ENCODE data around the gene CHST11. TPM values are rescaled to one million over a fixed set of nuclear protein-coding genes. Genes with fewer than 3 reads are reported as not detected.

CHST11 gene
- total and polyA plus RNA-seq, 10 of the 15 experiments (the other 5 are each of a cell fraction or from before 2014, with no cell fraction given) = 1.9 to 38.1 (median 17.2) TPM

GRCh38 chr12:104691721-104692556 lies 235.2 kb downstream of the CHST11 start (continued):
- TF ChIP-seq, protein P1, sequence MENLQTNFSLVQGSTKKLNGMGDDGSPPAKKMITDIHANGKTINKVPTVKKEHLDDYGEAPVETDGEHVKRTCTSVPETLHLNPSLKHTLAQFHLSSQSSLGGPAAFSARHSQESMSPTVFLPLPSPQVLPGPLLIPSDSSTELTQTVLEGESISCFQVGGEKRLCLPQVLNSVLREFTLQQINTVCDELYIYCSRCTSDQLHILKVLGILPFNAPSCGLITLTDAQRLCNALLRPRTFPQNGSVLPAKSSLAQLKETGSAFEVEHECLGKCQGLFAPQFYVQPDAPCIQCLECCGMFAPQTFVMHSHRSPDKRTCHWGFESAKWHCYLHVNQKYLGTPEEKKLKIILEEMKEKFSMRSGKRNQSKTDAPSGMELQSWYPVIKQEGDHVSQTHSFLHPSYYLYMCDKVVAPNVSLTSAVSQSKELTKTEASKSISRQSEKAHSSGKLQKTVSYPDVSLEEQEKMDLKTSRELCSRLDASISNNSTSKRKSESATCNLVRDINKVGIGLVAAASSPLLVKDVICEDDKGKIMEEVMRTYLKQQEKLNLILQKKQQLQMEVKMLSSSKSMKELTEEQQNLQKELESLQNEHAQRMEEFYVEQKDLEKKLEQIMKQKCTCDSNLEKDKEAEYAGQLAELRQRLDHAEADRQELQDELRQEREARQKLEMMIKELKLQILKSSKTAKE (IDR thresholded peaks at IDR 0.05; ENCODE audit: low read depth, poor library complexity, severe bottlenecking) = no peak
- 0 out of 4 replicates have a peak, but pooled peaks of 1 of the 2 experiments have one; percentile 25 for TF ChIP-seq IKZF2 (IDR thresholded peaks at IDR 0.05)
- no peak for TF ChIP-seq WRNIP1 (IDR thresholded peaks at IDR 0.05; ENCODE audit: borderline replicate concordance, low read depth, low read length)
- TF ChIP-seq, protein P2, sequence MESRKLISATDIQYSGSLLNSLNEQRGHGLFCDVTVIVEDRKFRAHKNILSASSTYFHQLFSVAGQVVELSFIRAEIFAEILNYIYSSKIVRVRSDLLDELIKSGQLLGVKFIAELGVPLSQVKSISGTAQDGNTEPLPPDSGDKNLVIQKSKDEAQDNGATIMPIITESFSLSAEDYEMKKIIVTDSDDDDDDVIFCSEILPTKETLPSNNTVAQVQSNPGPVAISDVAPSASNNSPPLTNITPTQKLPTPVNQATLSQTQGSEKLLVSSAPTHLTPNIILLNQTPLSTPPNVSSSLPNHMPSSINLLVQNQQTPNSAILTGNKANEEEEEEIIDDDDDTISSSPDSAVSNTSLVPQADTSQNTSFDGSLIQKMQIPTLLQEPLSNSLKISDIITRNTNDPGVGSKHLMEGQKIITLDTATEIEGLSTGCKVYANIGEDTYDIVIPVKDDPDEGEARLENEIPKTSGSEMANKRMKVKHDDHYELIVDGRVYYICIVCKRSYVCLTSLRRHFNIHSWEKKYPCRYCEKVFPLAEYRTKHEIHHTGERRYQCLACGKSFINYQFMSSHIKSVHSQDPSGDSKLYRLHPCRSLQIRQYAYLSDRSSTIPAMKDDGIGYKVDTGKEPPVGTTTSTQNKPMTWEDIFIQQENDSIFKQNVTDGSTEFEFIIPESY (IDR thresholded peaks at IDR 0.05) = no peak
- TF ChIP-seq MEF2A (IDR thresholded peaks at IDR 0.05; ENCODE audit: insufficient read depth, low read depth, low read length) = 0 out of 2 replicates have a peak, but pooled peaks have one; percentile 7
- TF ChIP-seq CREM (IDR thresholded peaks at IDR 0.05; ENCODE audit: low read depth) = peak; percentile 9; the same call in 1 of the 2 replicates
- peak; percentile 44 for TF ChIP-seq ATF7 (IDR thresholded peaks at IDR 0.05; ENCODE audit: low read depth)
- TF ChIP-seq, protein P3, sequence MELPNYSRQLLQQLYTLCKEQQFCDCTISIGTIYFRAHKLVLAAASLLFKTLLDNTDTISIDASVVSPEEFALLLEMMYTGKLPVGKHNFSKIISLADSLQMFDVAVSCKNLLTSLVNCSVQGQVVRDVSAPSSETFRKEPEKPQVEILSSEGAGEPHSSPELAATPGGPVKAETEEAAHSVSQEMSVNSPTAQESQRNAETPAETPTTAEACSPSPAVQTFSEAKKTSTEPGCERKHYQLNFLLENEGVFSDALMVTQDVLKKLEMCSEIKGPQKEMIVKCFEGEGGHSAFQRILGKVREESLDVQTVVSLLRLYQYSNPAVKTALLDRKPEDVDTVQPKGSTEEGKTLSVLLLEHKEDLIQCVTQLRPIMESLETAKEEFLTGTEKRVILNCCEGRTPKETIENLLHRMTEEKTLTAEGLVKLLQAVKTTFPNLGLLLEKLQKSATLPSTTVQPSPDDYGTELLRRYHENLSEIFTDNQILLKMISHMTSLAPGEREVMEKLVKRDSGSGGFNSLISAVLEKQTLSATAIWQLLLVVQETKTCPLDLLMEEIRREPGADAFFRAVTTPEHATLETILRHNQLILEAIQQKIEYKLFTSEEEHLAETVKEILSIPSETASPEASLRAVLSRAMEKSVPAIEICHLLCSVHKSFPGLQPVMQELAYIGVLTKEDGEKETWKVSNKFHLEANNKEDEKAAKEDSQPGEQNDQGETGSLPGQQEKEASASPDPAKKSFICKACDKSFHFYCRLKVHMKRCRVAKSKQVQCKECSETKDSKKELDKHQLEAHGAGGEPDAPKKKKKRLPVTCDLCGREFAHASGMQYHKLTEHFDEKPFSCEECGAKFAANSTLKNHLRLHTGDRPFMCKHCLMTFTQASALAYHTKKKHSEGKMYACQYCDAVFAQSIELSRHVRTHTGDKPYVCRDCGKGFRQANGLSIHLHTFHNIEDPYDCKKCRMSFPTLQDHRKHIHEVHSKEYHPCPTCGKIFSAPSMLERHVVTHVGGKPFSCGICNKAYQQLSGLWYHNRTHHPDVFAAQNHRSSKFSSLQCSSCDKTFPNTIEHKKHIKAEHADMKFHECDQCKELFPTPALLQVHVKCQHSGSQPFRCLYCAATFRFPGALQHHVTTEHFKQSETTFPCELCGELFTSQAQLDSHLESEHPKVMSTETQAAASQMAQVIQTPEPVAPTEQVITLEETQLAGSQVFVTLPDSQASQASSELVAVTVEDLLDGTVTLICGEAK (IDR thresholded peaks at IDR 0.05; ENCODE audit: borderline replicate concordance) = peak; percentile 46; the same call in 1 of the 2 replicates
